ENCODE results near the gene PPP1R15A.
A peak's percentile ranks its signal among the peaks of the same experiment; 100 is the strongest.

DNA sequence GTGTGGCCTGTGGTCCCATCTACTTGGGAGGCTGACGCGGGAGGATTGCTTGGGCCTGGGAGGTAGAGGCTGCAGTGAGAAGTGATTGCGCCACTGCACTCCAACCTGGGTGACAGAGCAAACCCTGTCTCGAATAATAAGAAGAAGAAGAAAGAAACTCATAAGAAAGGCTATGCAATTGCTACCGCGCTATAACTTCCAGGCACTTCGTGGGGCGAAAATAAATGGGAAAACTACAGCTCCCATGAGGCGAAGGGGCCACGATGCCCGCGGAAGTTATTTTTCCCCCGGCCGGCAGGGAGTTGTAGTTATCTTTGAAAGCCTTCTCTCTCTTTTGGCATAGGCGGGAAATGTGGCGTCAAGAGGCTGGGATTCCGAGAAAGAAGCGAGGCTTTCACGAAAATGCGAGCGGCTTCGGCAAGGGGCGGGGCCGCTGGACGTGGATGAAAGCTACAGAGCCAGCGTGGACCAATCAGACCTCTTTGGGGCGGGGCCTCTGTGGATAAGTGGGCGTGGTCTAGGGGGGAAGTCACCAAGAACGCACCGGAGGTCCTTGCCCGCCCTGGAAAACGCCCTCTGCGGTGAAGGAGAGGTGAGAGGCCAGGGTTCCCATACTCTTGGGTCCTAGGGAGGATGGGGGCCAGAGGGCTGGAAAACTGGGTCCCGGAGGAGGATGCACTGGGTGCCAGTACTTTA lies 27.7 kb downstream of the PPP1R15A start, which contains the start of gene NUCB1:
- TF ChIP-seq, protein P1, sequence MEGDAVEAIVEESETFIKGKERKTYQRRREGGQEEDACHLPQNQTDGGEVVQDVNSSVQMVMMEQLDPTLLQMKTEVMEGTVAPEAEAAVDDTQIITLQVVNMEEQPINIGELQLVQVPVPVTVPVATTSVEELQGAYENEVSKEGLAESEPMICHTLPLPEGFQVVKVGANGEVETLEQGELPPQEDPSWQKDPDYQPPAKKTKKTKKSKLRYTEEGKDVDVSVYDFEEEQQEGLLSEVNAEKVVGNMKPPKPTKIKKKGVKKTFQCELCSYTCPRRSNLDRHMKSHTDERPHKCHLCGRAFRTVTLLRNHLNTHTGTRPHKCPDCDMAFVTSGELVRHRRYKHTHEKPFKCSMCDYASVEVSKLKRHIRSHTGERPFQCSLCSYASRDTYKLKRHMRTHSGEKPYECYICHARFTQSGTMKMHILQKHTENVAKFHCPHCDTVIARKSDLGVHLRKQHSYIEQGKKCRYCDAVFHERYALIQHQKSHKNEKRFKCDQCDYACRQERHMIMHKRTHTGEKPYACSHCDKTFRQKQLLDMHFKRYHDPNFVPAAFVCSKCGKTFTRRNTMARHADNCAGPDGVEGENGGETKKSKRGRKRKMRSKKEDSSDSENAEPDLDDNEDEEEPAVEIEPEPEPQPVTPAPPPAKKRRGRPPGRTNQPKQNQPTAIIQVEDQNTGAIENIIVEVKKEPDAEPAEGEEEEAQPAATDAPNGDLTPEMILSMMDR (IDR thresholded peaks at IDR 0.05; ENCODE audit: extremely low read depth in 1 of 2, insufficient read depth in 1 of 2, low read depth in 1 of 2, low read length in 2 of 2) = peak in 1 of 2 donors; percentile 33
- TF ChIP-seq POLR2A (IDR thresholded peaks at IDR 0.05; ENCODE audit: low read depth, low read length) = peak; percentile 30
- peak; percentile 24 for TF ChIP-seq POLR2AphosphoS5 (IDR thresholded peaks at IDR 0.05; ENCODE audit: insufficient read depth, low read depth, low read length)
- TF ChIP-seq MYC (IDR thresholded peaks at IDR 0.05; ENCODE audit: low read depth, low read length) = no peak
- TF ChIP-seq EZH2 (IDR thresholded peaks at IDR 0.05; ENCODE audit: borderline replicate concordance, low read depth, low read length, severe bottlenecking) = no peak
- TF ChIP-seq, protein P2, sequence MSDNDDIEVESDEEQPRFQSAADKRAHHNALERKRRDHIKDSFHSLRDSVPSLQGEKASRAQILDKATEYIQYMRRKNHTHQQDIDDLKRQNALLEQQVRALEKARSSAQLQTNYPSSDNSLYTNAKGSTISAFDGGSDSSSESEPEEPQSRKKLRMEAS (IDR thresholded peaks at IDR 0.05; ENCODE audit: insufficient read depth, insufficient read length) = no peak
- no peak for TF ChIP-seq JUN (IDR thresholded peaks at IDR 0.05; ENCODE audit: borderline replicate concordance, insufficient read depth, insufficient read length, low read depth)

Data from endothelial cell of umbilical vein (primary cell).